Measurements from ENCODE around the gene LAMB1.
"Not testable (repeated sequence)": the region's sequence is repeated elsewhere in the genome, so short reads cannot be mapped to it uniquely, and the experiment has no call there.

The LAMB1 gene

GRCh38 chr7:107971613-107972012 is 31.3 kb downstream of the LAMB1 start:
- no peak for DNase-seq (ENCODE audit: low spot score)

DNA sequence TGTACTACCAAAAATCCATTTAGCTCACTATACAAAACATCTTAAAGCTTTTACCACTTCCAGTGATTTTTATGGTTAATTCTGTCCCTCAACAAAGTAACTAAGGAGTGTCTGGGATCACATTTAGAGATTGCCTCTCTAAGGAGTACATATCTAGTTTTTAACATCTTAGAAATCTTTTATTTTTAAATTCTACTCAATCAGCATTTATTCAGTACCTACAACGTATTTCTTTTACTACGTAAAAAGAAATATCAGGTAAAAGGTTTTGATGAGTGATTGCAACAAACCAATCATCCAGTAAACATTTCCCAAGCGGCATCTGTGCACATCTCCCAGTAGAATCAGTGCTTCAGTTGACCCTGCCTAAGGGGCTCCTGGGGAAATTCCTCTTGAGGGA is 31.9 kb downstream of the LAMB1 start:
- no peak for DNase-seq (ENCODE audit: low spot score)

DNA sequence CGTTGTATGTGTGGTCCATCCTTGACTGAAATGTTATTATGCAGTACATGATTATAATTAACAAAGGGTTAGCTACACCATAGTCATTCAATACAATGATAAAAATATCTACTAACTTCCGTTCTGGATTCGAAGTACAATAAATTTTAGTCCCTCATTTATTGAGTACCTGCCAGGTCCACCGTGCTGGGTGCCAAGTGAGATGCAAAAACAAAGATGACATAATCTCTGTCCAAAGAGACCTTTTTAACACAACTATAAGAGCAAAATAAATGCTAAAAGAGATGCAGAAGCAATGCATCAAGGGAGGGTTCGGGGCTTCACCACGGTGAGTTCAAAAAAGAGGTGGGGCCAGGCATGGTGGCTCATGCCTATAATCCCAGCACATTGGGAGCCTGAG is 33.1 kb downstream of the LAMB1 start:
- DNase-seq (ENCODE audit: low spot score) = no peak

DNA sequence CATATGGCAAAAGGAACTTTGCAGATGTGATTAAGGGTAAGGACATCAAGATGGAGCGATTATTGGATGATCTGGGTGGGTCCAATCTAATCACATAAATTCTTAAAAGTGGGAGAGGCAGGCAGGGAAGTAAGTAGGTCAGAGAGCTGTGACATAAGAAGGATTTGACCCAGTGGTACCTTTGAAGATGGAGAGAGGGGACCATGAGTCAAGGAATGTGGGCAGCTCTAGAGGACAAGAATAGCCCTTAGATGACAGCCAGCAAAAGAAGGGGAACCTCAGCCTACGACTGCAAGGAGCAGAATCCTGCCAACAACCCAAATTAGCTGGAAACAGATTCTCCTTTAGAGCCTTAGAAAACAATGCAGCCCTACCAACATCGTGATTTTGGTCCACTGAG is 34.5 kb downstream of the LAMB1 start:
- no peak for DNase-seq (ENCODE audit: low spot score)

DNA sequence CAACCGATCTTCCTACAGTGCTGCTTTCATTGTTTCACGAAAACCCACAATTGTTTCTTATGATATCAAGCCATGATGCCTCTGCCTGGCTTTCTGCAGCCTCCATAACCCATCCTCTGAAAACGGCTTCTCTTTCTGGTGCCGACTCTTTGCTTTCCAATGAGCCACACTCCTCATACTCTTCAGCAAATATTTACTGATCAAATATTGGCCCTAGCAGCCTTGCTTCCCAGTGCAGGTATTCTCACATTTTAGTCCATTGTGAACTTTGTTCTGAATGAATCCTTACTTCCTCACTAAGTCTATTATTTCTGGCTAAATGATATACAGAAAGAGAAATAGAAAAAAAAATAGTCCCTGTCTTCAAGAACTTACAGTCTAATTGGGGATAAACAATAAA is 35.5 kb downstream of the LAMB1 start:
- no peak for DNase-seq (ENCODE audit: low spot score)

- peak; percentile 16 for DNase-seq (ENCODE audit: low spot score)
Observed at GRCh38 chr7:107966711-107967110, 36.2 kb downstream of the LAMB1 start.

- DNase-seq (ENCODE audit: low spot score) = no peak
Observed at GRCh38 chr7:107964510-107964909, 38.5 kb downstream of the LAMB1 start.

GRCh38 chr7:107962817-107963216 is 40.1 kb downstream of the LAMB1 start:
- no peak for DNase-seq (ENCODE audit: low spot score)

- DNase-seq (ENCODE audit: low spot score) = no peak
Observed at GRCh38 chr7:107961405-107961804, 41.6 kb downstream of the LAMB1 start.

GRCh38 chr7:107960272-107960671 is 42.7 kb downstream of the LAMB1 start:
- no peak for DNase-seq (ENCODE audit: low spot score)

- no peak for DNase-seq (ENCODE audit: low spot score)
Observed at GRCh38 chr7:107959527-107959898, 43.4 kb downstream of the LAMB1 start.

DNA sequence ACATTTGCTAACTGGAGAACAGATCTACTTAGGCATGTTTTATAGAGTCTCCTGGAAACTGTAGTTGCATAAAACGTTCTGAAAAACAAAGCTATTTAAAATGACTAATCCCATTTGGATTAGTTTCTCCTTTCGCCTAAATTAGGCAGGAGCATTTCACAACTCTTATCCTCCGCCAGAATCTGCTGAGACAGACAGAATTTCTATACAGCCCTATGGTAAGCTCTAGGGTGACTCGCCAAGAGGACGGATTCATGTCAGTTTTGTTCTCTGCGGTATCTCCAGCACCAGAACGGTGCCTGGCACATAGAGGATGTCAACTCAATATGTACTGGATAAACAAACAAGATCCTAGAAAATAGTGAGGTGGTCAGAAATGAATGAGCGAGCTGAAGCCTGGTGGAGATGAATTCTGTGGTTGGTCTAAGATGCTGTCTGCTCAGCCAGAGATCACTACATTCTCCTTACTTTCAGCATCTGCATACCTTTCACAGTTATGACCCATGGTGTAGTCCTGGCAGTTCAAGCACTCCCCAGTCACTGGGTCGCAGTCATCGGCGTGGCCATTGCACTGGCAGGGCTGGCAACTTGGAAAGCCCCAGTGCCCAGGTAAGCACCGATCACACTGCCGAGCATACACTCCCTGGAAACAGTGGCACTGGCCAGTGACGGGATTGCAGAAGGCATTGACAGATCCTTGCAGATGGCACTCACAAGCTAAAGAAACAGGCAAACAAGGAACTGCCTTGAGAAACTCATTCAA is 44.0 kb downstream of the LAMB1 start:
- no peak for DNase-seq (ENCODE audit: low spot score)

- no peak for DNase-seq (ENCODE audit: low spot score)
Observed at GRCh38 chr7:107957436-107957835, 45.5 kb downstream of the LAMB1 start.

DNA sequence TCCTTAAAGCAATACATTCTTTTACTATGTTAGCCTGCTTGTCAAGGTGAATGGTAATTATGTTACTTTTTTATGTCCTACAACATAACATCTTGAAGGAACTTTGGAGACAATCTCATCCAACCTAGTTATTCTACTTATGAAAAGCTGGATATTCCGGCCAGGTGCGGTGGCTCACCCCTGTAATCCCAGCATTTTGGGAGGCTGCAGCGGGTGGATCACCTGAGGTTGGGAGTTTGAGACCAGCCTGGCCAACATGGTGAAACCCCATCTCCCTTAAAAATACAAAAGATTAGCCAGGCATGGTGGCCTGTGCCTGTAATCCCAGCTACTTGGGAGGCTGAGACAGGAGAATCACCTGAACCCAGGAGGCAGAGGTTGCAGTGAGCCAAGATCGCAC is 46.0 kb downstream of the LAMB1 start:
- DNase-seq (ENCODE audit: low spot score) = not testable (repeated sequence)

DNA sequence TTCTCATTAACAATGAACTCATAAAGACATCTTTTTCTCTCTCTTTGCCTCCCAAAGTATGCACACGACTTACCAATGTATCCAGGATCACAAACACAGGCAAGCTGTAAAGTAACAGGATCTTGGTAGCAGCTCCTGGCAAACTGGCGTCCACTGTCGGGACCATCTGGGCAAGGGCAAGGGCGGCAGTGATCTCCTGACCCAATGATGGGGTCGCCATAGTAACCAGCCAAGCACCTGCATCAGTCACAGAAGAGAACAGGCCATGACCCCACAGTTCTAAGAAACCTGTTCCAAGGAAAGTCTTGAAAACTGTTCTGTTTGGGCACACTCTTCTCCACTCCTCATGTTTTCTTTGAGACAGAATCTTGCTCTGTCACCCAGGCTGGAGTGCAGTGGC is 47.6 kb downstream of the LAMB1 start:
- DNase-seq (ENCODE audit: low spot score) = no peak

DNA sequence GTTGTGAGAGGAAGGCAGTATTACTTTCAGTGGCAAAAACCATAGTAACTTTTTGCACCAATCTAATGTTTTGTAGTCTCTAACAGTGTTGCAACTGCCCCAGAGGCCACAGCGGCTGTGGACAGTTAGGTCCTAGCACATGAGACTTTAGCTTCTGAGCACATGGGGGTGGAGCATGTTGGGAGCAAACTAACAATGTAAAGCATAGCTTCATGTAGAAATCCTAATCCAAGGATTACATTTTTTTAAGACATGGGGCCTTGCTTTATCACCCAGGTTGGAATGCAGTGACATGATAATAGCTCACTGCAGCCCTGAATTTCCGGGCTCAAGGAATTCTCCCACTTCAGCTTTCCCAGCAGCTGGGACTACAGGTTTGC is 49.0 kb downstream of the LAMB1 start:
- no peak for DNase-seq (ENCODE audit: low spot score)

DNA sequence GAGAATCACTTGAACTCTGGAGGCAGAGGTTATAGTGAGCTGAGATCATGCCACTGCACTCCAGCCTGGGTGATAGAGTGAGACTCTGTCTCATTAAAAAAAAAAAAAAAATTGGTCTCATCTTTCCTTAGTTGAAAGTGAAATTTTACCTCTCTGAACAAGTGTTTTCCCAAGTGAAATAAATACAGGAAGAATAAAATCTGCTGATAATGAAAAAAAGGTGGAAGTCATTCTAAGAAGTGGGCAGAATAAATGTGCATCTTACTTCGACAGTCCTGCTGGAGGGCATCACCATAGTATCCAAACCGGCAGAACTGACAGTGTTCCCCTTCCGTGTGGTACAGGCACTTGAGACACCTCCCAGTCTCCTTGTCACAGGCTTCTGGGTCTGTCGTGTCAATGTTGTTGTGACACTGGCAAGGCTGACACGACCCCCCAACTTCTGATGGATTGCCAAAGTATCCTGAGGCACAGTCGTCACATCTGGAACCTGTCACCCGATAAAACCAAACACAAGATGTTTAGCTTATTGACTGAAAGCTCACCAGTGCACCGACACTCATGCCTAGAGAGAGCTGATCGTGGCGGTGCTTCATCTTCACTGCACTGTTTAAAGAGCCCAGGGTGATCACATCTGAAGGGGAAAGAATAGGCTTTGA is 49.6 kb downstream of the LAMB1 start:
- DNase-seq (ENCODE audit: low spot score) = no peak

GRCh38 chr7:107951896-107952295 is 51.1 kb downstream of the LAMB1 start:
- no peak for DNase-seq (ENCODE audit: low spot score)

DNA sequence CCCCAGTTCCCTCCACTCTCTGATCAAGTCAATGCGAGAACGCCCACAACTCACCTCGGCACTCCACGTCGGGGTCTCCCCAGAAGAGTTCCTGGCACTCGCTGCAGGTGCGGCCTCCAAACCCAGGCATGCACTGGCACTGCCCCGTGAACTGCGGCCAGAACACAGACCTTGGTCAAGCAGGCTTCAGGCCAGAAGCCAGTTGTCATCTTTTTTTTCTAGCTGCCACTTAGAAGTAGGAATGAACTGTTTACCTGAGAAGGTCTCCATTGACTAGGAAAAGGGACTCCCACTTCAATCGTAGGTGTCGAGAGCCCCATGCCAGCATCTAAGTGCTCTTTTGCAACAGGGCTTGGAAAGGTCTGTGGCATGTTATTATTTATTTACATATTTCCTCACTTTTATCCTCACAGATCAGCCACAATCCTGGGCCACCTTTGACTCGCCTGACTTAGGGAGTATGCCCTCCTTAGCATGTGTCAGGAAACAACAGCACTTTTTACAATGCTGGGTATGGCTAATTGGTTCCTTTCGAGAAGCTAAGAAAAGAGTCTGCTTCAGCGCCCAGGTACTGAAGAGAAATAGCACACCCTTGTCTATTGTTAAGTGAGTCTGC is 51.7 kb downstream of the LAMB1 start:
- no peak for DNase-seq (ENCODE audit: low spot score)

DNA sequence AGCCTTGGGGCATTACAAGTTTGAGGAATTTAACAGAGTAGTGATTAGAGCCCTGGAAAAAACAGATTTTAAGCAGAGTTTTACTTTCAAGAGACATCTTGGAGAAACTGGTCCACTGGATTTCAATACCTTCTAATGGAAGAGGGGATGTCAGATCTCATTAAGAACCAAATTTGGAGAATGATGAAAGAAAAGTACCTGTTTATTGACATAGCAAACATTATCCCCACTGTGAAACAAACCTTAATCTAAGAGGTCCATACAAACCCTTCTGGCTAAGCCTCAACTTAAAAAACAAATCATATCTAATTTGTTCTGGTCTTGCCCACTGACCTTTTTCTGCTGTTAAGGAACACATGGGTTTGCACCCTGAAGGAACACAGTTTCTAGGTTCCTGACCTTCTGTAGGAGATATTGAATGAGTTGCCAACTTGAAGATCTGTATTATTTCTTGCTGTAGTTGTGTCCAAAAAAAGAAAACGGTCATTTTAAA is 53.5 kb downstream of the LAMB1 start:
- DNase-seq (ENCODE audit: low spot score) = no peak

DNA sequence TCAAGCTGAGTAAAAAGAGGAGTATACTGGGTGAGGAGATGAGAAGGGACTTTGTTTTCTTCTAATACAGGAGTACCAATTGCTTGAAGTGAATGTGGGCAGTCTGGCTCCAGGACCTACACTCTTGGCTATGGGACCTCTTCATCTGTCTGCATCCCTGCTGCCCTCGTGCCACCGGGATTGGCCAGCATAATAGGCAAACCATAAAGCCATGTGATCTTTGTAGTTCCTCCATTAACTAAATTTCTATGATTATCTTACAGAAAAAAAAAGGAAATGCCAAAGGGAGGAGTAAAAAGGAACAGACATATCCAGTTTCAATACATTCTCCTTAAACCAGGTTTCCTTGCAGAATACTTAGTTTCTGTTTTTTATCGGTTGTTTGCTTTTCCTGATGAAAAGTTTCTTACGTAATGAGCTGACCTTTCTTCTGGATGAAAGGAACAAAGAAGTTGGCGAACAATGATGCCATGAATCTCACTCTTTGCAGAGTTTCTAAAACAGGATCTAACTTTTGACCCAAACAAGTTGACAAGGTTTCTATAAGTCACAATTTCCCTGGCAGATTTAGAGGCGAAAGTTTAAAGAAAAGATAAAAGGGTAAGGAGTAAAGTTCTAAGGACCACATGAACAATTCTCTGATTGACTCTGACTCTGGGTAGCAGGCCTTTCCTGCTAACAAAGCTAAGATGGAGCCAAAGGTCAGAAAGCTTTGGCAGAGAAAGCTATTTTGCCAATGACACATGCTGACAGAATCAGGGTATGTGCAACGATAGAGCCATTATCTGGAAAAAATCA is 54.1 kb downstream of the LAMB1 start:
- no peak for DNase-seq (ENCODE audit: low spot score)

DNA sequence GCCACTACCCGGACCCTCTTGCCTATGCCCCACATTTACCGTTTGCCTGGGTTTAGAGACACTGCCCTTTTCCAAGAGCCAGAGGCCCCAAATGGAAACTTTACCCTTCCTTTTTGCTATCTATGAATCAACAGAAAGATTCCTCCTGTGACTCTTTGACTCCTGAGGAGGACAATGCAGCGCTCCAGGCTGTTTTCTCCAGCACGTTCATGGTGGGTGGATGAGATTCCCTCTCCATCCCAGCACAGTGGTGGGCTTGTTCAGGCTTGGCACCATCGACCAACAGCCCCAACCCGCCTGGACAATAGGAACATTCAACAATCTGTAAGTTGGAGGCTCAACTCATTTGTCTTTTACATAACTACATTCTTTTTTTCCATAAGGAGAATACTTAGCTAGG is 56.1 kb downstream of the LAMB1 start:
- peak; percentile 19 for DNase-seq (ENCODE audit: low spot score)

GRCh38 chr7:107946451-107946850 is 56.5 kb downstream of the LAMB1 start:
- no peak for DNase-seq (ENCODE audit: low spot score)

Measured in globus pallidus (tissue), 1 donor.